ENCODE results near the gene S100A3.

Gene S100A3

DNA sequence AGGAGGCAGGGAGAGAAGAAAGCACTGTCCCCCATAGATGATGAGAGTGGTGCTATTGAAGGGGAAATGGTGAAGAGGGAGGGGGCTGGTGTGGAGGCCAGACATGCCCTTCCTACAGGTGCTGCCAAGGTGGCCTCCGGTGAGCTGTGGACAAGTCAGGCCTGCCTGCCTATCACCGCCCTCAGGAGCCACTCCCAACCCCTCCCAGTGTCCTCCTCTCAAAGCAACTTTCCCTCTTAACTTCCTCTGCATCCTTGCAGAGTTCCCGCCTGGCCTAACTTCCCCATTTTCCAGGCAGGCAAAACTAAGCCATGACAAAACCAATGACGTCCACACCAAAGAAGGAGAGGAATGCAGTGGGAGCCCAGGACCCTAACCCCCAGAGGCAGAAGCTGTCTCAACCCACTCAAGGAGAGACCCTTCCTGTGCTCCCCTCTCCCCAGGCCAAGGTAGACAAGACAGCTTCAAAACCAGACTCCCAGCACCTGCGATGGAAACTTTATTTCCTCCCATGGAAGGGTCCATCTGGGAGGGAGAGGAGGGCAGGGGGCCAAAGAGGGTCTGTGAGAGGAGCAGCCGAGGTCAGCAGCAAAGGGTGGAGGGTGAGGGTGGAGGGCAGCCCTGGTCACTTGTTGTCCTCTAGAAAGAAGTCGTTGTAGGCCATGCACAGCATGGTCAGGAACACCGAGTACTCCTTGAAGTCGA is 12.2 kb downstream of the S100A3 start:
- no peak overlapping the region for H2AFZ ChIP-seq (ENCODE audit: low read depth, low read length, severe bottlenecking)
- TF ChIP-seq CTCF (IDR thresholded peaks at IDR 0.05; ENCODE audit: insufficient read depth, low read length, poor library complexity, severe bottlenecking) (no peak), EZH2phosphoT487 (conservative IDR thresholded peaks at IDR 0.05; ENCODE audit: low read length) (no peak)
- no peak overlapping the region for H3K4me2 ChIP-seq (ENCODE audit: low read depth, low read length, poor library complexity, severe bottlenecking)
- no peaks in the 10 kb centered on the region for H3K36me3 ChIP-seq (ENCODE audit: low read length)
- no peak overlapping the region for H3K9ac ChIP-seq (ENCODE audit: low read length)
- H3F3A ChIP-seq (ENCODE audit: insufficient read depth) = no peaks in the 10 kb centered on the region
- no peak overlapping the region for H3K27ac ChIP-seq (ENCODE audit: low read depth, low read length)
- H4K20me1 ChIP-seq (ENCODE audit: low read depth, low read length) = no peaks in the 10 kb centered on the region
- H3K9me3 ChIP-seq (ENCODE audit: insufficient read depth, low read length) = no peaks in the 10 kb centered on the region
- no peak overlapping the region for H3K4me3 ChIP-seq (ENCODE audit: insufficient read depth, low read length, poor library complexity, severe bottlenecking)
- no peaks in the 10 kb centered on the region for H3K9me2 ChIP-seq (replicated peaks; ENCODE audit: insufficient read depth, low read length)
- H3K79me2 ChIP-seq (ENCODE audit: insufficient read depth, low read length) = no peaks in the 10 kb centered on the region
- H3K27me3 ChIP-seq (ENCODE audit: low read length) = no peaks in the 10 kb centered on the region

DNA sequence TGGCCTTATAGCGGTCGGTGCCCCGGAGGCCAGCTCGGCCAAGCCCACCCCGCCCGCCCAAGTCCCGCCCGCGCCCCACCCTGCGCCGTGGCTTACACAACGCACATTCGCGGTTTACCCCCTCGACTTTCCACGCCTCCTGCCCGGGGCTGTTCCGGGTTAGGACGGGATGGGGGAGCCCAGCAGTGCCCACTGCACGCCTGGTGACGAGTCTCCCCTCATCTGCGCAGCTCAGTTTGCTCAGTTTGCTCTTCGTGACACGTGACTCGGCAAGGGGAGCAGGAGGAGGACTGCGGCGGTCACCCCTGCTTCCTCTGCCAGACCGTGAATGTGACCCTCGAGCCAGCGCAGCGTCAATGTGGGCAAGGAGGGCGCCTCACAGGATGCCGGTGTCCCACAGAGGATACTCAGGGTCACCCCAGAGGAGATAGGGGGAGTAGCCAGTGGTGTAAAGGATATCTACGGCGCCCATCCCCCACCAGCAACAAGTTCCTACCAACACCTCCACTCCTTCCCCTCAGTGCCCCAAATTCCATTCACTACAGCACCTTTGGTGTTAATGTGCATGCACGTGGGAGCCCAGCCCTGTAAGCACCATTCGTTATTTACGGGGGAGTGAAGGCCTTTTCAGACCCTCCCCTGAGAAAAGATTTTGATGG is 12.9 kb downstream of the S100A3 start:
- no peak overlapping the region for H3K9ac ChIP-seq (ENCODE audit: low read length)
- TF ChIP-seq EZH2phosphoT487 (conservative IDR thresholded peaks at IDR 0.05; ENCODE audit: low read length) = no peak
- no peak for TF ChIP-seq CTCF (IDR thresholded peaks at IDR 0.05; ENCODE audit: insufficient read depth, low read length, poor library complexity, severe bottlenecking)

DNA sequence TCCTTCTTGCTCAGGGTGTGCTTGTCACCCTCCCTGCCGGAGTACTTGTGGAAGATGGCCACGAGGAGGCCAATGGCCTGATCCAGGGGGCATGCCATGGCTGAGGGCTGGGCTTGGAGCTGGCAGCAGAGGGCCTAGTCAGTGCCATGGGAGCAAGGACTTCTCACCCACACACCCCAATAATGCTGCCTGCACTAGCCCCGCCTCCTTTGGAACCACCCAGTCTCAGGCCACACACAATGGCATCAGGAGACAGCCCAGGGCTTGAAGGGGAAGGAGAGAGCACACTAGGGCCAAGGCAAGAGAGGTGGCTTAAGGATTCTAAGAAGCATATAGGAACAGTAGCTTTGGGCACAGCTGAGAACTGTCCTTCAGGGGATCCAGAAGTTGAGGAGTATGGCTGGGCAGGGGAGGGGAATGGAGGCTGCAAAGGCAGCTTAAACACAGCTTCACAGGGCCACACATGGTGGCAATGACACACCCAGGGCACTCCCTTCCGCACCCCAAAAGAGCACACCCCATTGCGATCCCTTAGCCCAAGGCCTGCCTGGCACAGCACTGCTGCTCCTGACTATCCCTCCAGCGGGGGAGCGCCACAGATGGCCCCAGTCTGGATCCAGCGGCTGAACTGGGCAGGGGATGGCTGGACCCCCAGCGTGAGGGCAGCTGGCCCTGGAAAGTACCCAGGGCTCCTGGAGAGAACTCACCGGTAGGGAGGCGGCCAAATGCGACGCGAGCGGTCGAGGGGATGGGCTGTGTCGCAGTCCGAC is 13.6 kb downstream of the S100A3 start, which contains the start of gene S100A6:
Gene S100A6, minus strand, starts transcription at position 750 of the 770 bp plus-strand sequence. Its CDS starts 652 bp downstream, at position 98.
- Histone ChIP-seq H3K27ac (ENCODE audit: low read depth, low read length) (no peak within 1 kb of the TSS), H3K9ac (ENCODE audit: low read length) (no peak within 1 kb of the TSS), H3K9me2 (replicated peaks; ENCODE audit: insufficient read depth, low read length) (no peaks in the 10 kb centered on the region), H3K4me2 (ENCODE audit: low read depth, low read length, poor library complexity, severe bottlenecking) (no peak within 1 kb of the TSS), H3K4me3 (ENCODE audit: insufficient read depth, low read length, poor library complexity, severe bottlenecking) (no peak within 1 kb of the TSS), H2AFZ (ENCODE audit: low read depth, low read length, severe bottlenecking) (no peak within 1 kb of the TSS), H3K9me3 (ENCODE audit: insufficient read depth, low read length) (no peaks in the 10 kb centered on the region), H4K20me1 (ENCODE audit: low read depth, low read length) (no peaks in the 10 kb centered on the region), H3F3A (ENCODE audit: insufficient read depth) (no peaks in the 10 kb centered on the region), H3K36me3 (ENCODE audit: low read length) (no peaks in the 10 kb centered on the region), H3K27me3 (ENCODE audit: low read length) (no peaks in the 10 kb centered on the region), H3K79me2 (ENCODE audit: insufficient read depth, low read length) (no peaks in the 10 kb centered on the region)
- no peak for TF ChIP-seq EZH2phosphoT487 (conservative IDR thresholded peaks at IDR 0.05; ENCODE audit: low read length)
- TF ChIP-seq CTCF (IDR thresholded peaks at IDR 0.05; ENCODE audit: insufficient read depth, low read length, poor library complexity, severe bottlenecking) = no peak

More for the DNA sequence above, 12.9 kb downstream of the S100A3 start:
- Histone ChIP-seq H2AFZ (ENCODE audit: low read depth, low read length, severe bottlenecking) (no peak overlapping the region), H3K79me2 (ENCODE audit: insufficient read depth, low read length) (no peaks in the 10 kb centered on the region), H4K20me1 (ENCODE audit: low read depth, low read length) (no peaks in the 10 kb centered on the region), H3K9me3 (ENCODE audit: insufficient read depth, low read length) (no peaks in the 10 kb centered on the region), H3K27me3 (ENCODE audit: low read length) (no peaks in the 10 kb centered on the region), H3F3A (ENCODE audit: insufficient read depth) (no peaks in the 10 kb centered on the region), H3K36me3 (ENCODE audit: low read length) (no peaks in the 10 kb centered on the region), H3K9me2 (replicated peaks; ENCODE audit: insufficient read depth, low read length) (no peaks in the 10 kb centered on the region), H3K4me2 (ENCODE audit: low read depth, low read length, poor library complexity, severe bottlenecking) (no peak overlapping the region), H3K27ac (ENCODE audit: low read depth, low read length) (no peak overlapping the region), H3K4me3 (ENCODE audit: insufficient read depth, low read length, poor library complexity, severe bottlenecking) (no peak overlapping the region)

Measured in SU-DHL-6 (cell line).